22Rv1 (cell line): Measurements from ENCODE around the gene SCN2A.
"Not testable (repeated sequence)": the region's sequence is repeated elsewhere in the genome, so short reads cannot be mapped to it uniquely, and the experiment has no call there.

ENCODE experiments used
- H3K27ac ChIP-seq: fragments of 450-650 bp; 2 replicates; pipeline ENCODE4 v1.5.1; 2017
- ZFX ChIP-seq: fragments of 450-650 bp; IDR thresholded peaks from 2 replicates; pipeline ENCODE4 v1.6.1; 2017; ENCODE audit warnings: antibody characterized with exemption, borderline replicate concordance
- TF ChIP-seq, protein P1 (sequence below): fragments of 450-650 bp; IDR thresholded peaks from 2 replicates; pipeline ENCODE4 v1.5.1; 2017; ENCODE audit warnings: mild to moderate bottlenecking

The SCN2A gene

DNA sequence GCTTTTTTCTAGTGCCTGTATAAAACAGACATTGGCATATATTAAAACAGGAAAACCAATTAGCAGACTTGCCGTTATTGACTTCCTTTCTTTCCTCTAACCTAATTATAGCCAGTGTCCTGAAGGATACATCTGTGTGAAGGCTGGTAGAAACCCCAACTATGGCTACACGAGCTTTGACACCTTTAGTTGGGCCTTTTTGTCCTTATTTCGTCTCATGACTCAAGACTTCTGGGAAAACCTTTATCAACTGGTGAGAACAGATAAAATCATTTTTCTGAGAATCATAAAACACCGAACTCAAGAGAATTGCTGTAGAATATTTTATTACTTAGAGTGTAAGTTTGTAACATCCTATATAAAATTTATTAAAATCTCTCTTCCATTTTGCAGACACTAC, 74.3 kb downstream of the SCN2A start:
- H3K27ac ChIP-seq, result no peak overlapping the region
- TF ChIP-seq ZFX, result no peak
- TF ChIP-seq, protein P1, sequence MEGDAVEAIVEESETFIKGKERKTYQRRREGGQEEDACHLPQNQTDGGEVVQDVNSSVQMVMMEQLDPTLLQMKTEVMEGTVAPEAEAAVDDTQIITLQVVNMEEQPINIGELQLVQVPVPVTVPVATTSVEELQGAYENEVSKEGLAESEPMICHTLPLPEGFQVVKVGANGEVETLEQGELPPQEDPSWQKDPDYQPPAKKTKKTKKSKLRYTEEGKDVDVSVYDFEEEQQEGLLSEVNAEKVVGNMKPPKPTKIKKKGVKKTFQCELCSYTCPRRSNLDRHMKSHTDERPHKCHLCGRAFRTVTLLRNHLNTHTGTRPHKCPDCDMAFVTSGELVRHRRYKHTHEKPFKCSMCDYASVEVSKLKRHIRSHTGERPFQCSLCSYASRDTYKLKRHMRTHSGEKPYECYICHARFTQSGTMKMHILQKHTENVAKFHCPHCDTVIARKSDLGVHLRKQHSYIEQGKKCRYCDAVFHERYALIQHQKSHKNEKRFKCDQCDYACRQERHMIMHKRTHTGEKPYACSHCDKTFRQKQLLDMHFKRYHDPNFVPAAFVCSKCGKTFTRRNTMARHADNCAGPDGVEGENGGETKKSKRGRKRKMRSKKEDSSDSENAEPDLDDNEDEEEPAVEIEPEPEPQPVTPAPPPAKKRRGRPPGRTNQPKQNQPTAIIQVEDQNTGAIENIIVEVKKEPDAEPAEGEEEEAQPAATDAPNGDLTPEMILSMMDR, result no peak

DNA sequence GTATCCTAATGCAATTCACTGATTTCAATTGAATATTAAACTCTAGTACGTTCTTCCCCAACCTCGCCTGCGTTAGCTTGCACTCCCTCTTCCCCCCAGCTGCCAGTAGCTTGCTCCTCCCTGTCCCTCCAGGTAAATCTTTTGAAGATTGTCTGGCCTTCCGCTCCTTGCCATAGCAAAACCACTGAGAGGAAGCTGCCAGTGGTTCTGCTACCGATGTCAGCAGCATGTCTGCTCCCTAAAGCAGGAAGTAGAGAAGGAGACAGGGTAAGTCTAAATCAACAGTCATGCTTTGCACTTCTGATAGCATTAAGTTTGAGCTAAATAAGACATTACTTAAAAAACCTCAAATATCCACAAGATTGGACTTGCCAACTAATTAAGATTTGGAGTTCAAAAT, 89.1 kb downstream of the SCN2A start:
- H3K27ac ChIP-seq, result no peak overlapping the region
- no peak for TF ChIP-seq ZFX

DNA sequence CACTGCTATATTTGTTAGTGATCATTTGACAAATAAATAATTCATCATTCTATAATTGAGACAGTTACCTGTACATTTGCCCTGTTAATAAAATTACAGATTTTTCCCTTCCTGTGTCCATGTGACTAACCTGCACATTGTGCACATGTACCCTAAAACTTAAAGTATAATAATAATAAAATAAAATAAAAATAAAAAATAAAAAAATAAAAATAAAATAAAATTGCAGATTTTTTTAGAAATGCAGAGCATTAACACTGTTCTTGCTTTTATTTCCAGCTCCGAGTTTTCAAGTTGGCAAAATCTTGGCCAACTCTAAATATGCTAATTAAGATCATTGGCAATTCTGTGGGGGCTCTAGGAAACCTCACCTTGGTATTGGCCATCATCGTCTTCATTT, 105.1 kb downstream of the SCN2A start:
- not testable (repeated sequence) for H3K27ac ChIP-seq

DNA sequence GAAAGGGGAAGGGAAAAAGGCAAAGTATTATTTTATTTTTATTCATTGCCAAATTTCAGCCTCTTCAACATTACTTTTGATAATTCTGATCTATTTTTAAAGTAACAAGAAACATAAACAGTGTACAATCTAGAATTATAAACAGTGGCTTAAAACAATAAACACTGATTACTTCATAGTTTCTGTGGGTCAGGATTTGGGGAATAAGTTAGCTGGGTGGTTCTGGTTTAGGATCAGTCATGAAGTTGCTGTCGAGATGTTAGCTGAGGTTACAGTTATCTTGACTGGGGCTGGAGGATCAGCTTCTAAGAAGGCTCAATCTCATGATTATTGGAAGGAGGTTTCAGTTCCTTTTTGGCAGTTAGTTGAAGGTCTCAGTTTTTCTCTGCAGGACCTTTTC, 109.2 kb downstream of the SCN2A start:
- no peak overlapping the region for H3K27ac ChIP-seq
- no peak for TF ChIP-seq ZFX

DNA sequence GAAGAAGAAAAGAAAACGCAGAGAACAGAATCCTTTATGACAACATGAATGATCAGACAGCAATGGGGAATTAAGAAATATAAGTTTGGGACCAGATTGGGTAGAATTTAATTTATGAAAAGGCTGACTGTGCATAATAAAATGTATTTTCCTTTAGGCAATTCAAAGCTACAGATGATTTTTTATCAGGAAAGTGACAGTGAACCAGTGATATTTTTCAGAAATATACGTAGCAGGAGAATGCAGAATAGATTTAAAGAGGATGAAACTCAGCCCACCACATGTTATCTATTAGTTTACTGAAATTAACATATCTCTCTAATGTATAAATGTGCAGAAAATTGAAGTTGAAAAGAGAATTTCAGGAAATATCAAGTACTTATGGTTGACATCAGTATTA, 110.0 kb downstream of the SCN2A start:
- TF ChIP-seq, protein P1, result no peak
- TF ChIP-seq ZFX, result no peak
- no peak overlapping the region for H3K27ac ChIP-seq

DNA sequence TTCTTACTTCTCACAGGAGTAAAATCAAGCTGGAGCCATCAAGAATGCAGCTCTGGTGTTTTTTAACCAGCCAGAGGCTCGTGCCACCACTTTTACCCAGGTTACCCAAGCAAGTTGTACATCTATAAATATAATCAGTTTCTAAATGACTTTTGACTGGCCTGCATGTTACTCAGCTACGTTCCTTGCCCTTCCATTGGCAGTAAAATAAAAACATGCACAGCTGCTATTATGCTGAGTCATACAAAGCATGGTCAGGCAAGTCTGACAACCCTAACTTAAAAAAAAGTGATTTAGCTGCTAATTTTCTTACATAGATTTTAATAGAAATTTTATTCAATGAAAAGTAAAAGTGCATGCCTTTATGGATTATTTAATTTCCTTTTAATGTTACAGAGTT, 118.5 kb downstream of the SCN2A start:
- no peak for TF ChIP-seq ZFX
- TF ChIP-seq, protein P1, result no peak
- no peak overlapping the region for H3K27ac ChIP-seq

DNA sequence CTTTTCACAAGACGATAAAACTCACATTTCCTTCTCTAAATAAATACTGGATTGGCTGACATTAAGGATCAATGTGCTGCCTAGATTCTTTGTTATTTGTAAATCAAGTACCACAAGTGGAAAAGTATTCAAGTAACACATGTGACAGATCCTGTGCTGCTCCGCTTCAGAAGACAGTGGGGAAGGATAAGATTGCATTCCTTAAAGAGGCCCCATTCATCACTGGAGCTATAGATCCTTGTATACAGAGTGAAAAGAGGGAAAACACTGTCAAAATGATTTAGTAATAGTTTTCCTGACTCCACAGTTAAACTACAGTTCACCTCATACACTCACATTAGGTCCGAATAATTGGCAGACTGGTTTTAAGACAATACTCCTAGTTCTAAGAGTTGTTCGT, 122.3 kb downstream of the SCN2A start:
- H3K27ac ChIP-seq, result no peak overlapping the region
- TF ChIP-seq ZFX, result no peak
- TF ChIP-seq, protein P1, result no peak

DNA sequence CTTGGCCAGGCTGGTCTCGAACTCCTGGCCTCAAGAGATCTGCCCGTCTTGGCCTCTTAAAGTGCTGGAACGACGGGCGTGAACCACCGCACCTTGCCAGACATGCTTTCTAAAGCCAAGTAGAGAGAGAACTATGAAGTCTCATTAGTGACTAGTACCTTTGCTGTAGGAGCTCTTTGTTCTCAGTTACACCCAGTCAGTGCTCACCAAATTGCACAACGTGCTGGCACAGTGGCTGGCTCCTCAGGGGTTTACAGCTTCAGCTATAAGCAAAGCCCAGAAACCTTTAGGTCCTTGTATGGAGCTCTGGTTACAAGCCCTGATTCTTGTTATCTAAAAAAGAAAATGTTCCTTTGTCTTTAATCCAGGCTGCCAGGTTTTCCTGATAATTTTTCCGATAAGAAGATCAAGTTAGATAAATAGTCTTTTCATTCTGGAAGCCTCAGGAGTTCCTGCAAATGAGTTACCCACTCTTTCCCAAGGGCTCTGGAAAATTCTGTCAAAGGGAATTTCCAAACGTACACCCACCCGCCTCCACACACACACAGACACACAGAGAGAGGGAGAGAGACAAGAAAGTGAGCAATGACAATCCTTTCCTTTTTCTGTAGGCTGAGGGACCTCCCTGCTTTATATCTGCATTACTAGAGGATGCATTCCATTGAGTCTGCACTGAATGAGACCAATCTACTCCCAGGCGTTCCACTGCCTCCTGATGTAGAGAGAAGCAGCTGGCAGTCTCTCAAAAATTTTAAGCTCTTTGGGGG, 130.1 kb downstream of the SCN2A start:
- H3K27ac ChIP-seq, result no peak overlapping the region
- no peak for TF ChIP-seq ZFX
- TF ChIP-seq, protein P1, result no peak

DNA sequence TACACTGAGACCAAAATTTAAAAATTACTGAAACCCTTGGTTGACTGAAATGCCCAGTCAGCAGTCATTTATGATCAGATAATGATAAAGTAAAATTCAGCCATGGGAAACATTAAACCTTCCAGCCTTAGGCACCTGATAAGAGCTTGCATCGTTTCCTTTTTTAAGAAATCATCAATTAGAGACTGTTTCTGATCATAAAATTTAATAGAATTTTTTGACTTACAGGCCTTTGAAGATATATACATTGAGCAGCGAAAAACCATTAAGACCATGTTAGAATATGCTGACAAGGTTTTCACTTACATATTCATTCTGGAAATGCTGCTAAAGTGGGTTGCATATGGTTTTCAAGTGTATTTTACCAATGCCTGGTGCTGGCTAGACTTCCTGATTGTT, 130.7 kb downstream of the SCN2A start:
- H3K27ac ChIP-seq, result no peak overlapping the region
- TF ChIP-seq, protein P1, result no peak
- TF ChIP-seq ZFX, result no peak
